IMR-90 (cell line): Measurements from ENCODE around the gene TRIML1. TPM values are rescaled to one million over a fixed set of nuclear protein-coding genes. Genes with fewer than 3 reads are reported as not detected.

Experiments used
- ATAC-seq: fragments of 200-7000 bp; cut with Tn5 transposase; 2 replicates; pipeline ENCODE4 v1.9.1; 2020; ENCODE audit warnings: low read depth, mild to moderate bottlenecking, moderate library complexity
- BruUV-seq: library from RNA; stranded (reverse); fragments of 400-500 nt; replicated peaks from 2 replicates; lab custom pipeline; 2021; lab: Mats Ljungman, UMichigan
- CTCF ChIA-PET: fragments of 300-600 bp; formaldehyde crosslinking; extraction: SDS; loops from one replicate; lab custom pipeline; 2021; ENCODE audit warnings: antibody characterized with exemption; lab: Yijun Ruan, JAX
- POLR2A ChIA-PET: fragments of 300-600 bp; sonication (Branson Sonifier 250); formaldehyde crosslinking; loops from one replicate; lab custom pipeline; 2022; ENCODE audit warnings: antibody characterized with exemption; ENCODE audit not compliant: unreplicated experiment; lab: Charles Lee
- DNase-seq: peaks from one replicate; pipeline ENCODE4 v3.0.0; 2013
- H2AFZ ChIP-seq: replicated peaks from 2 replicates; pipeline ENCODE3; 2013; ENCODE audit warnings: low read length, mild to moderate bottlenecking; ENCODE audit not compliant: poor library complexity
- H2AK5ac ChIP-seq: 2 replicates; pipeline ENCODE4 v1.6.1; 2013; ENCODE audit warnings: low read depth, low read length, inconsistent platforms
- H2AK9ac ChIP-seq: replicated peaks from 2 replicates; pipeline ENCODE3; 2013; ENCODE audit warnings: mild to moderate bottlenecking, low read depth, low read length, moderate library complexity; ENCODE audit not compliant: poor library complexity
- H2BK120ac ChIP-seq: 2 replicates; pipeline ENCODE4 v1.6.1; 2013; ENCODE audit warnings: low read depth, low read length, inconsistent platforms
- H2BK15ac ChIP-seq: 3 replicates; pipeline ENCODE4 v1.6.1; 2013; ENCODE audit warnings: low read depth, low read length, inconsistent platforms
- H2BK20ac ChIP-seq: 2 replicates; pipeline ENCODE4 v1.6.1; 2013; ENCODE audit warnings: low read depth, mild to moderate bottlenecking, inconsistent platforms, low read length, moderate library complexity
- H2BK5ac ChIP-seq: 2 replicates; pipeline ENCODE4 v1.6.1; 2013; ENCODE audit warnings: mild to moderate bottlenecking, low read depth, low read length, inconsistent platforms; ENCODE audit not compliant: poor library complexity, severe bottlenecking
- H3K14ac ChIP-seq: replicated peaks from 2 replicates; pipeline ENCODE4 v1.6.1; 2013; ENCODE audit warnings: low read depth, low read length, inconsistent platforms
- H3K18ac ChIP-seq: 2 replicates; pipeline ENCODE4 v1.6.1; 2013; ENCODE audit warnings: low read depth, low read length, control low read depth
- H3K23ac ChIP-seq: 2 replicates; pipeline ENCODE4 v1.6.1; 2013; ENCODE audit warnings: low read depth, low read length, inconsistent platforms
- H3K27ac ChIP-seq: 2 replicates; pipeline ENCODE4 v1.5.1; 2013; ENCODE audit warnings: mild to moderate bottlenecking, control low read depth, low read length; ENCODE audit not compliant: insufficient read depth
- H3K27me3 ChIP-seq: 2 replicates; pipeline ENCODE4 v1.6.1; 2013; ENCODE audit warnings: low read length; ENCODE audit not compliant: control insufficient read depth, insufficient read depth
- H3K36me3 ChIP-seq: 2 replicates; pipeline ENCODE4 v1.6.1; 2013; ENCODE audit warnings: low read length, mixed read lengths; ENCODE audit not compliant: control insufficient read depth, insufficient read depth
- H3K4ac ChIP-seq: 2 replicates; pipeline ENCODE4 v1.6.1; 2013; ENCODE audit warnings: low read depth, low read length, inconsistent platforms
- H3K4me1 ChIP-seq: 2 replicates; pipeline ENCODE4 v1.6.1; 2013; ENCODE audit warnings: low read length, mixed read lengths; ENCODE audit not compliant: control insufficient read depth, insufficient read depth
- H3K4me2 ChIP-seq: 2 replicates; pipeline ENCODE4 v1.6.1; 2013; ENCODE audit warnings: low read depth, mild to moderate bottlenecking, control low read depth, low read length, moderate library complexity
- H3K4me3 ChIP-seq: 2 replicates; pipeline ENCODE4 v1.5.1; 2013; ENCODE audit warnings: low read depth, mild to moderate bottlenecking, control low read depth, low read length, moderate library complexity; ENCODE audit not compliant: insufficient read depth
- H3K56ac ChIP-seq: 2 replicates; pipeline ENCODE4 v1.6.1; 2013; ENCODE audit warnings: low read length, inconsistent platforms; ENCODE audit not compliant: insufficient read depth; ENCODE audit errors: extremely low read depth
- H3K79me1 ChIP-seq, 2 experiments: 2 replicates each; pipeline ENCODE4 v1.6.1; 2013; ENCODE audit warnings: low read length in 2 of 2, inconsistent platforms in 1 of 2, low read depth in 1 of 2
- H3K9ac ChIP-seq: 2 replicates; pipeline ENCODE4 v1.6.1; 2013; ENCODE audit warnings: low read depth, low read length, control low read depth
- H3K9me1 ChIP-seq: 2 replicates; pipeline ENCODE4 v1.6.1; 2013; ENCODE audit warnings: low read length, inconsistent platforms; ENCODE audit not compliant: insufficient read depth
- H3K9me3 ChIP-seq: 2 replicates; pipeline ENCODE4 v1.6.1; 2013; ENCODE audit warnings: low read length; ENCODE audit not compliant: control insufficient read depth, insufficient read depth
- H4K20me1 ChIP-seq: 2 replicates; pipeline ENCODE4 v1.6.1; 2013; ENCODE audit warnings: low read length, inconsistent platforms; ENCODE audit not compliant: insufficient read depth
- H4K5ac ChIP-seq: 2 replicates; pipeline ENCODE4 v1.6.1; 2013; ENCODE audit warnings: mild to moderate bottlenecking, low read depth, low read length, control low read depth
- H4K8ac ChIP-seq, 2 experiments: 2 replicates each; pipeline ENCODE4 v1.6.1; 2013; ENCODE audit warnings: low read depth in 2 of 2, low read length in 2 of 2, control low read depth in 1 of 2, inconsistent platforms in 1 of 2
- H4K91ac ChIP-seq: 2 replicates; pipeline ENCODE4 v1.6.1; 2013; ENCODE audit warnings: low read depth, low read length, inconsistent platforms; ENCODE audit not compliant: insufficient read depth
- BHLHE40 ChIP-seq: fragments of 150-350 bp; IDR thresholded peaks from 2 replicates; pipeline ENCODE4 v1.6.1; 2016; ENCODE audit warnings: mild to moderate bottlenecking, low read depth, low read length
- CEBPB ChIP-seq: IDR thresholded peaks from 2 replicates; pipeline ENCODE4 v1.6.1; 2012; ENCODE audit warnings: low read depth, low read length, improper control_type of control experiment
- CHD1 ChIP-seq: IDR thresholded peaks from 2 replicates; pipeline ENCODE4 v1.6.1; 2012; ENCODE audit warnings: low read depth, low read length, improper control_type of control experiment
- ELK1 ChIP-seq: fragments of 150-350 bp; IDR thresholded peaks from 2 replicates; pipeline ENCODE4 v1.6.1; 2016; ENCODE audit warnings: low read depth, mild to moderate bottlenecking, low read length, moderate library complexity, borderline replicate concordance
- MAFK ChIP-seq: IDR thresholded peaks from 2 replicates; pipeline ENCODE4 v1.6.1; 2012; ENCODE audit warnings: low read depth, low read length, improper control_type of control experiment
- MXI1 ChIP-seq: IDR thresholded peaks from 2 replicates; pipeline ENCODE4 v1.6.1; 2012; ENCODE audit warnings: low read depth, mild to moderate bottlenecking, low read length, moderate library complexity, borderline replicate concordance
- POLR2A ChIP-seq: IDR thresholded peaks from 2 replicates; pipeline ENCODE4 v1.6.1; 2012; ENCODE audit warnings: mild to moderate bottlenecking, low read depth, low read length
- RCOR1 ChIP-seq: IDR thresholded peaks from 2 replicates; pipeline ENCODE4 v1.6.1; 2012; ENCODE audit warnings: mild to moderate bottlenecking, low read length, improper control_type of control experiment; ENCODE audit not compliant: insufficient replicate concordance
- RFX5 ChIP-seq: IDR thresholded peaks from 2 replicates; pipeline ENCODE4 v1.8.0; 2012; ENCODE audit warnings: low read depth, mild to moderate bottlenecking, low read length, moderate library complexity
- SMC3 ChIP-seq: fragments of 150-350 bp; IDR thresholded peaks from 2 replicates; pipeline ENCODE4 v1.6.1; 2016; ENCODE audit warnings: low read depth, mild to moderate bottlenecking, antibody characterized with exemption, low read length, moderate library complexity
- WGBS, 2 experiments: methylation state at CpG; one replicate each; pipeline versions ENCODE4 v1.1.5 to v1.1.7; 2013; ENCODE audit warnings: missing lambda C conversion rate in 2 of 2; ENCODE audit not compliant: insufficient read length in 1 of 2; ENCODE audit errors: extremely low coverage in 2 of 2; 5-methylcytosine and 5-hydroxymethylcytosine counted together
- dilution Hi-C: fragments of 300-500 bp; cut with HindIII; formaldehyde crosslinking; loops from one replicate; pipeline ENCODE4 v1.14.3; 2018; ENCODE audit warnings: low sequenced_read_pairs; ENCODE audit not compliant: unreplicated experiment
- in situ Hi-C: fragments of 300-500 bp; cut with MboI; formaldehyde crosslinking; loops from 3 replicates; pipeline ENCODE4 v1.14.3; 2019; ENCODE audit warnings: low sequenced_read_pairs, inconsistent platforms, mixed read lengths
- intact Hi-C: fragments of 100-400 bp; cut with micrococcal nuclease; formaldehyde crosslinking; loops from 2 replicates; pipeline ENCODE4 v1.10.0; 2022
- polyA plus RNA-seq, 3 experiments: library from polyadenylated mRNA; depleted of rRNA; stranded (reverse); fragments of >200 nt; gene quantifications; 2 replicates each; pipeline ENCODE4 v1.2.3, GENCODE V29; 2012; ENCODE audit warnings: low replicate concordance in 1 of 3
- total RNA-seq: library from RNA; depleted of rRNA; stranded (reverse); fragments of >200 nt; gene quantifications from 2 replicates; pipeline ENCODE4 v1.2.3, GENCODE V29; 2012

TRIML1 gene
- total and polyA plus RNA-seq, 2 of the 4 experiments (the other 2 are of a cell fraction): not detected

GRCh38 chr4:188187106-188187505, 47.9 kb downstream of the TRIML1 start:
- TF ChIP-seq BHLHE40 (no peak), CHD1 (no peak), ELK1 (no peak), MXI1 (no peak), SMC3 (no peak), RCOR1 (no peak), POLR2A (no peak), RFX5 (no peak), CEBPB (no peak), MAFK (no peak)
- H3K9ac ChIP-seq: no peak overlapping the region
- no peak overlapping the region for H3K14ac ChIP-seq
- H3K4me3 ChIP-seq: no peak overlapping the region
- no peak overlapping the region for H4K5ac ChIP-seq
- ChIA-PET POLR2A (no interaction called here), CTCF (no interaction called here)
- no peak overlapping the region for H3K56ac ChIP-seq
- H3K9me1 ChIP-seq: no peaks in the 10 kb centered on the region
- in situ Hi-C loops (no loop called here), intact Hi-C loops (no loop called here), dilution Hi-C loops (no loop called here)
- no peak overlapping the region for H2BK20ac ChIP-seq
- no peak overlapping the region for H4K91ac ChIP-seq
- no peak overlapping the region for H3K4ac ChIP-seq
- no peak overlapping the region for H3K18ac ChIP-seq
- H4K8ac ChIP-seq: no peak overlapping the region
- H2AFZ ChIP-seq: no peak overlapping the region
- H2BK5ac ChIP-seq: no peak overlapping the region
- no peaks in the 10 kb centered on the region for H3K36me3 ChIP-seq
- ATAC-seq (no peak), DNase-seq (no peak)
- no peak overlapping the region for H2AK5ac ChIP-seq
- H3K27ac ChIP-seq: no peak overlapping the region
- no peak overlapping the region for H2AK9ac ChIP-seq
- no peaks in the 10 kb centered on the region for H4K20me1 ChIP-seq
- no peaks in the 10 kb centered on the region; the same call in 1 of the 2 replicates for H3K4me1 ChIP-seq
- no peaks in the 10 kb centered on the region for H3K27me3 ChIP-seq
- H2BK15ac ChIP-seq: no peak overlapping the region
- BruUV-seq: no TSS peak
- no CpG with 5 or more reads among the region's 2 CpGs for WGBS, 2 experiments
- H3K79me1 ChIP-seq: no peaks in the 10 kb centered on the region; a peak in 1 of 4 replicates
- no peaks in the 10 kb centered on the region for H3K9me3 ChIP-seq
- H2BK120ac ChIP-seq: no peak overlapping the region
- no peak overlapping the region for H3K4me2 ChIP-seq
- no peak overlapping the region for H3K23ac ChIP-seq
